HCT116 (cell line): ENCODE data around the gene ACOX3. TPM values are rescaled to one million over a fixed set of nuclear protein-coding genes. Genes with fewer than 3 reads are reported as not detected.

Experiments
- ATAC-seq: fragments of 200-7000 bp; cut with Tn5 transposase; 2 replicates; pipeline ENCODE4 v1.9.1; 2020; ENCODE audit warnings: mild to moderate bottlenecking, moderate library complexity
- BruUV-seq: library from RNA; stranded (reverse); fragments of 400-500 nt; replicated peaks from 2 replicates; lab custom pipeline; 2021; lab: Mats Ljungman, UMichigan
- CTCF ChIA-PET: fragments of 300-600 bp; sonication (Branson Sonifier 250); formaldehyde crosslinking; loops from one replicate; lab custom pipeline; 2021; ENCODE audit warnings: antibody characterized with exemption; lab: Charles Lee
- POLR2A ChIA-PET: fragments of 300-600, 350-600 bp; sonication (Branson Sonifier 250); formaldehyde crosslinking; loops from one replicate; lab custom pipeline; 2021; ENCODE audit warnings: antibody characterized with exemption; lab: Charles Lee
- RAD21 ChIA-PET, 2 experiments: fragments of 300-600 bp; sonication (Branson Sonifier 250); formaldehyde crosslinking; loops; one replicate each; lab custom pipeline; 2023; ENCODE audit warnings: low total read pairs in 2 of 2; ENCODE audit not compliant: uncharacterized antibody in 2 of 2, unreplicated experiment in 2 of 2, low non-redundant PET in 1 of 2; lab: Charles Lee
- DNase-seq: peaks from one replicate; pipeline ENCODE4 v3.0.0-alpha.2; 2010; ENCODE audit warnings: low read depth, low spot score
- H2AFZ ChIP-seq: fragments of 200-600 bp; shearing (Covaris generic), sonication (generic); 2 replicates; pipeline ENCODE4 v1.6.1; 2017; ENCODE audit warnings: low read depth, mixed run types, mixed read lengths, antibody characterized with exemption, low read length; ENCODE audit not compliant: poor library complexity, severe bottlenecking
- H3K27ac ChIP-seq: 2 replicates; pipeline ENCODE4 v1.5.1; 2012; ENCODE audit warnings: low read depth, low read length
- H3K27me3 ChIP-seq: fragments of 200-600 bp; sonication (generic); 2 replicates; pipeline ENCODE4 v1.6.1; 2016; ENCODE audit warnings: mixed run types, low read length, mixed read lengths; ENCODE audit not compliant: insufficient read depth
- H3K36me3 ChIP-seq, 2 experiments: fragments of 200-500 bp in 1 of 2; fragments of 200-600 bp in 1 of 2; sonication (Bioruptor generic) in 1 of 2; sonication (generic) in 1 of 2; 2 replicates each; pipeline versions ENCODE4 v1.5.1 to v1.6.1; 2014 to 2016; ENCODE audit warnings: low read length in 2 of 2, inconsistent platforms in 1 of 2, mixed read lengths in 1 of 2, mixed run types in 1 of 2; ENCODE audit not compliant: insufficient read depth in 2 of 2, control insufficient read depth in 1 of 2
- H3K4me1 ChIP-seq, 2 experiments: fragments of 200-600 bp in 1 of 2; sonication (generic) in 1 of 2; 2 replicates each; pipeline versions ENCODE4 v1.5.1 to v1.6.1; 2012 to 2017; ENCODE audit warnings: low read length in 2 of 2, inconsistent platforms in 1 of 2, mild to moderate bottlenecking in 1 of 2, mixed read lengths in 1 of 2, mixed run types in 1 of 2, moderate library complexity in 1 of 2; ENCODE audit not compliant: insufficient read depth in 2 of 2, control insufficient read depth in 1 of 2
- H3K4me2 ChIP-seq: fragments of 200-600 bp; sonication (generic); 2 replicates; pipeline ENCODE4 v1.6.1; 2017; ENCODE audit warnings: mixed run types, low read length, mixed read lengths
- H3K4me3 ChIP-seq, 2 experiments: fragments of 200-600 bp in 1 of 2; sonication (generic) in 1 of 2; replicated peaks in 1 of 2; 2 replicates each; pipeline ENCODE4 v1.5.1; 2011 to 2016; ENCODE audit warnings: low read length in 2 of 2, control low read depth in 1 of 2, low read depth in 1 of 2, mild to moderate bottlenecking in 1 of 2, mixed read lengths in 1 of 2, mixed run types in 1 of 2
- H3K79me2 ChIP-seq: fragments of 200-600 bp; sonication (generic); 2 replicates; pipeline ENCODE4 v1.6.1; 2017; ENCODE audit warnings: mild to moderate bottlenecking, mixed run types, low read length, moderate library complexity, mixed read lengths; ENCODE audit not compliant: insufficient read depth
- H3K9ac ChIP-seq: fragments of 200-600 bp; sonication (generic); 2 replicates; pipeline ENCODE4 v1.6.1; 2016; ENCODE audit warnings: low read length, mixed read lengths
- H3K9me2 ChIP-seq: fragments of 200-600 bp; sonication (generic), shearing (Covaris generic); 2 replicates; pipeline ENCODE4 v1.6.1; 2017; ENCODE audit warnings: mixed run types, mild to moderate bottlenecking, moderate library complexity; ENCODE audit not compliant: insufficient read depth
- H3K9me3 ChIP-seq, 2 experiments: fragments of 200-500 bp in 1 of 2; fragments of 200-600 bp in 1 of 2; sonication (Bioruptor generic) in 1 of 2; sonication (generic) in 1 of 2; 2 replicates each; pipeline ENCODE4 v1.6.1; 2014 to 2017; ENCODE audit warnings: low read length in 2 of 2, mixed read lengths in 2 of 2, inconsistent platforms in 1 of 2, low read depth in 1 of 2, mild to moderate bottlenecking in 1 of 2, mixed run types in 1 of 2, moderate library complexity in 1 of 2; ENCODE audit not compliant: control insufficient read depth in 1 of 2, insufficient read depth in 1 of 2
- H4K20me1 ChIP-seq: fragments of 200-600 bp; sonication (generic), shearing (Covaris generic); 2 replicates; pipeline ENCODE4 v1.6.1; 2017; ENCODE audit warnings: mixed run types, mild to moderate bottlenecking, moderate library complexity; ENCODE audit not compliant: insufficient read depth
- CTCF ChIP-seq, 3 experiments: fragments of 200-600 bp in 1 of 3; sonication (generic) in 1 of 3; IDR thresholded peaks in 2 of 3; conservative IDR thresholded peaks in 1 of 3; 2 replicates each; pipeline ENCODE4 v1.5.1; 2012 to 2017; ENCODE audit warnings: low read depth in 2 of 3, low read length in 2 of 3, antibody characterized with exemption in 1 of 3, borderline replicate concordance in 1 of 3, control low read depth in 1 of 3, mild to moderate bottlenecking in 1 of 3, mixed read lengths in 1 of 3, mixed run types in 1 of 3, moderate library complexity in 1 of 3; ENCODE audit not compliant: insufficient read depth in 1 of 3
- EZH2phosphoT487 ChIP-seq: fragments of 200-600 bp; IDR thresholded peaks from 2 replicates; pipeline ENCODE4 v1.6.1; 2018; ENCODE audit warnings: antibody characterized with exemption, borderline replicate concordance
- FOSL1 ChIP-seq: IDR thresholded peaks from 2 replicates; pipeline ENCODE4 v1.6.1; 2012; ENCODE audit warnings: low read depth
- POLR2A ChIP-seq: IDR thresholded peaks from 2 replicates; pipeline ENCODE4 v1.7.0; 2011; ENCODE audit warnings: borderline replicate concordance; ENCODE audit not compliant: insufficient read depth, insufficient read length; ENCODE audit errors: extremely low read depth
- POLR2AphosphoS5 ChIP-seq: IDR thresholded peaks from 2 replicates; pipeline ENCODE4 v1.6.1; 2011; ENCODE audit warnings: mild to moderate bottlenecking, low read depth, low read length, moderate library complexity
- RAD21 ChIP-seq: IDR thresholded peaks from 2 replicates; pipeline ENCODE4 v1.6.1; 2012; ENCODE audit warnings: low read depth, mild to moderate bottlenecking
- SIN3A ChIP-seq: IDR thresholded peaks from 2 replicates; pipeline ENCODE4 v1.6.1; 2012; ENCODE audit warnings: low read depth
- SRF ChIP-seq: IDR thresholded peaks from 2 replicates; pipeline ENCODE4 v1.6.1; 2012; ENCODE audit warnings: low read depth
- TCF7L2 ChIP-seq: IDR thresholded peaks from 2 replicates; pipeline ENCODE4 v1.7.0; 2011; ENCODE audit warnings: borderline replicate concordance, inconsistent platforms; ENCODE audit not compliant: insufficient read depth, insufficient read length; ENCODE audit errors: extremely low read depth
- ZBTB33 ChIP-seq: IDR thresholded peaks from 2 replicates; pipeline ENCODE4 v1.6.1; 2011; ENCODE audit warnings: mild to moderate bottlenecking, low read length, moderate library complexity; ENCODE audit not compliant: insufficient replicate concordance; ENCODE audit errors: extremely low read depth
- ZFX ChIP-seq: fragments of 450-650 bp; IDR thresholded peaks from 2 replicates; pipeline ENCODE4 v1.6.1; 2017
- ZNF274 ChIP-seq: fragments of 200-500 bp; sonication (Bioruptor generic); IDR thresholded peaks from 2 replicates; pipeline ENCODE4 v1.6.1; 2014; ENCODE audit warnings: mild to moderate bottlenecking, low read depth, low read length, inconsistent platforms
- intact Hi-C: fragments of 100-400 bp; cut with micrococcal nuclease; formaldehyde crosslinking; loops from 2 replicates; pipeline ENCODE4 v1.10.0; 2022
- total RNA-seq: library from RNA; stranded (reverse); gene quantifications from one replicate; pipeline ENCODE4 v1.2.1, GENCODE V29; 2021; ENCODE audit not compliant: unreplicated experiment
- TF ChIP-seq, protein P1 (sequence below): IDR thresholded peaks from 2 replicates; pipeline ENCODE4 v1.6.1; 2012; ENCODE audit warnings: low read depth

The ACOX3 gene
- total RNA-seq, 1 experiment from 2014 or later: 16.9 TPM

DNA sequence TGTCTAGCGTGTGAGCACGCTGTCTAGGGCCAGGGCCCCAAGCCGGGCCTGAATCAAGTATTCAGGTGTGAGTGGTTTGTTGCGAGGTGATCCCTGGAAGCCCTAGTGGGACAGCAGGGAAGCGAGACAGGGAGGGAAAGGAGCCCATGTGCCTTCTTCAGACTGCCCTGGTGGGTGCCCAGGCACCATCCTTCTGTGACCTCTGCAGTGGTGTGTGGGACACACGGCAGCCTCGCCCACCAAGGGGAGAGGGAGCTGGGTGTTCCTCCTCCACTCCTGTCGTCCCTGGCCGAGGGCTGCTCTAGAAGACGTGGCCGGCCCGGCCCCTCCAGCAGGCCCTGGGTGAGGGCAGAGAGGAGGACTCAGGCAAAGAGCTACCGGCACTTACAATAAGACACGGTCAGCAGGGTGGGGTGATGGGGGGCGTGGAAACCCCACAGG, 123.6 kb downstream of the ACOX3 start:
- Histone ChIP-seq H3K9me2 (no peaks in the 10 kb centered on the region), H3K9ac (no peak overlapping the region), H3K36me3 (no peaks in the 10 kb centered on the region), H3K27me3 (no peaks in the 10 kb centered on the region), H3K79me2 (no peaks in the 10 kb centered on the region), H3K27ac (no peak overlapping the region), H3K4me1 (peaks cover 16 to 22% of the 10 kb centered on the region in 2 experiments), H4K20me1 (no peaks in the 10 kb centered on the region), H3K9me3 (no peaks in the 10 kb centered on the region), H3K4me2 (no peak overlapping the region), H2AFZ (no peak overlapping the region), H3K4me3 (no peak overlapping the region)
- intact Hi-C loops: no loop called here
- ChIA-PET POLR2A (no interaction called here), CTCF (no interaction called here), RAD21 (no interaction called here)
- no peak for DNase-seq
- BruUV-seq: no TSS peak
- no peak for TF ChIP-seq SIN3A
- TF ChIP-seq, protein P1, sequence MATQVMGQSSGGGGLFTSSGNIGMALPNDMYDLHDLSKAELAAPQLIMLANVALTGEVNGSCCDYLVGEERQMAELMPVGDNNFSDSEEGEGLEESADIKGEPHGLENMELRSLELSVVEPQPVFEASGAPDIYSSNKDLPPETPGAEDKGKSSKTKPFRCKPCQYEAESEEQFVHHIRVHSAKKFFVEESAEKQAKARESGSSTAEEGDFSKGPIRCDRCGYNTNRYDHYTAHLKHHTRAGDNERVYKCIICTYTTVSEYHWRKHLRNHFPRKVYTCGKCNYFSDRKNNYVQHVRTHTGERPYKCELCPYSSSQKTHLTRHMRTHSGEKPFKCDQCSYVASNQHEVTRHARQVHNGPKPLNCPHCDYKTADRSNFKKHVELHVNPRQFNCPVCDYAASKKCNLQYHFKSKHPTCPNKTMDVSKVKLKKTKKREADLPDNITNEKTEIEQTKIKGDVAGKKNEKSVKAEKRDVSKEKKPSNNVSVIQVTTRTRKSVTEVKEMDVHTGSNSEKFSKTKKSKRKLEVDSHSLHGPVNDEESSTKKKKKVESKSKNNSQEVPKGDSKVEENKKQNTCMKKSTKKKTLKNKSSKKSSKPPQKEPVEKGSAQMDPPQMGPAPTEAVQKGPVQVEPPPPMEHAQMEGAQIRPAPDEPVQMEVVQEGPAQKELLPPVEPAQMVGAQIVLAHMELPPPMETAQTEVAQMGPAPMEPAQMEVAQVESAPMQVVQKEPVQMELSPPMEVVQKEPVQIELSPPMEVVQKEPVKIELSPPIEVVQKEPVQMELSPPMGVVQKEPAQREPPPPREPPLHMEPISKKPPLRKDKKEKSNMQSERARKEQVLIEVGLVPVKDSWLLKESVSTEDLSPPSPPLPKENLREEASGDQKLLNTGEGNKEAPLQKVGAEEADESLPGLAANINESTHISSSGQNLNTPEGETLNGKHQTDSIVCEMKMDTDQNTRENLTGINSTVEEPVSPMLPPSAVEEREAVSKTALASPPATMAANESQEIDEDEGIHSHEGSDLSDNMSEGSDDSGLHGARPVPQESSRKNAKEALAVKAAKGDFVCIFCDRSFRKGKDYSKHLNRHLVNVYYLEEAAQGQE: no peak
- no peak for TF ChIP-seq POLR2A
- TF ChIP-seq ZBTB33: no peak
- no peak for TF ChIP-seq ZFX
- TF ChIP-seq TCF7L2: no peak
- no peak for TF ChIP-seq POLR2AphosphoS5
- TF ChIP-seq ZNF274: no peak
- no peak for TF ChIP-seq EZH2phosphoT487
- TF ChIP-seq SRF: no peak
- TF ChIP-seq CTCF (IDR thresholded peaks at IDR 0.05 in 2 of 3, conservative IDR thresholded peaks at IDR 0.05 in 1 of 3; ENCODE audit: borderline replicate concordance in 1 of 3, insufficient read depth in 1 of 3, low read depth in 2 of 3, low read length in 2 of 3): no peak
- TF ChIP-seq RAD21: no peak
- TF ChIP-seq FOSL1: no peak
- ATAC-seq: no peak
